ELF-1 (cell line): ENCODE results near the gene RIMS3.
"Not testable (repeated sequence)": the region's sequence is repeated elsewhere in the genome, so short reads cannot be mapped to it uniquely, and the experiment has no call there.

Experiments used
- DNase-seq: peaks from one replicate; pipeline ENCODE4 v3.0.0-alpha.2; 2016; ENCODE audit warnings: low read depth, low spot score

RIMS3 gene

DNA sequence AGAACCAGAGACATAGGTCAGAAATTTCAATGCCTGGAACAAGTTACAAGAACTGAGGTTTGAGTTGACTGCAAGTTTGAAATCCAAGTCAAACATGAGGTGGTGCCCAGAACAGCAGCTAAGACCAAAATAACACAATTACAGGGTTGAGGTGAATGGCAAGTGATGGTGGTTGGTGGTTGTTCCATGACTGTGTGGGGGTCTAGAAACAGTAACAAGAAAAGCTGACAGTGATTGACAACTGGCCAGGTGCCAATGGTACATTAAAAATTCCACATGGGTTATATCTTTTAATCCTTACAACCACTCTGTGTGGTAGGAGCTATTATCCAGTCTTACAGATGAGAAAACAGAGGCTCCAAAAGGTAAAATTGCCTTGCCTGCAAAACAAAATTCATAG is 32.0 kb downstream of the RIMS3 start:
- DNase-seq = no peak

GRCh38 chr1:40630488-40631223 is 34.8 kb downstream of the RIMS3 start:
- peak; percentile 75 for DNase-seq

GRCh38 chr1:40629546-40629945 is 35.9 kb downstream of the RIMS3 start:
- not testable (repeated sequence) for DNase-seq

- DNase-seq = no peak
Observed at GRCh38 chr1:40628903-40629292, 36.6 kb downstream of the RIMS3 start.

DNA sequence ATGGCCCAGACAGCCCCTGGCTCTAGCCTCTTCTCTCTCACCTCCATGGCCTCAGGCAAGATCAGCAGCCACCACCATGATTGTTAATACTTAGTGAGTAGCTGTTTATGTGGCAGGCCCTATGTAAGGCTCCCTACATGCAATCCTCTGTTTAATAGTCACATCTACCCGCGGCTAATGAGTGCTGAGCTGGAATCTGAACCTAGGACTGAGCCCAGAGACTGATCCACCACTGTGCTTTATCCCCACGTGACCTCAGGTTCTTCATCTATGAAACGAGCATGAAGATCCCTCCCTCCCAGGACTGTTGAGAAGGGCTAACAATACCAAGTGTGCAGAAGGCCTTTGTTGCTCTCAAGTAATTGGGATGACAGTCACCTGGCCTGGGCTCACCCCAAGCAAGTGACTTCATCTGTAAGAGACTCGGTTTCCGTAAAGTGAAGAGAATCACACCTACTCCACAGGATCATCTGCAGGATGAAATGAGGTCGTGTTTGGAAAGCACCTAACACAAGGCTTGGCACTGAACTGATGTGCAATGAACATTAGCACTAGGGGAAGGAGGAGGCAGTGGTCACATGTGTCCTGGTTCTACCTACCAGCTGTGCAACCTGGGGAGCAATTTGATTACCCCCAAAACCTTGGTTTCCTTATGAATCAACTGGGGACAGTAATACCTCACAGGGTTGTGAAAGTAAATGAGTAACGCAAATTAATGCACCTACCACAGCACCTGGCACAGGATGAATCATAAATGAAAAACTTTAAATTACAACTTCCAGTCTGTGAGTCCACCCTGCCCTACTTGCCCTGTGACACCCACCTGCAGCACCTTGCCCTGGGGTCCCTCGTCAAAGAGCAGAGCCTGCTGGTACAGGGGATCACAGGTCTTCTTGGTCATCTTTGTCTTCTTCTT is 37.2 kb downstream of the RIMS3 start:
- DNase-seq = no peak

DNA sequence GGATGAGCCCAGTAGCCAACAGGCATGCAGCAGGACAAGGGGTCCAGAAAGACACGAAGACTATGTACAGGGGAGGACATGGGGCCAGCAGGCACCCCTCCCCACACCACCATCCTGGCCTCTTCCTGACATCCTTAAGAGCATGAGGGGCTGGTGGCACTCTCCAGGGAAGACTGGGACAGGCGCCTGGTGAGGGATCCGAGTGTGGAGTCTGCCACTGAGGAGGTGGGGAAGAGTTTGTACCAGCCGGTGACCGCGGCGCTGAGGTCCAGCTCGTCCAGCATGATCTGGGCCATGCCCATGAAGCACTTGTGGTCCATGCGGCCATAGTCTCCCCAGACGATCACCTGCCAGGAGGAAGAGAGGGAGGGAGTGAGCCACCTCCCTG is 39.1 kb downstream of the RIMS3 start:
- no peak for DNase-seq

- DNase-seq = no peak
Observed at GRCh38 chr1:40625476-40626382, 39.8 kb downstream of the RIMS3 start.

DNA sequence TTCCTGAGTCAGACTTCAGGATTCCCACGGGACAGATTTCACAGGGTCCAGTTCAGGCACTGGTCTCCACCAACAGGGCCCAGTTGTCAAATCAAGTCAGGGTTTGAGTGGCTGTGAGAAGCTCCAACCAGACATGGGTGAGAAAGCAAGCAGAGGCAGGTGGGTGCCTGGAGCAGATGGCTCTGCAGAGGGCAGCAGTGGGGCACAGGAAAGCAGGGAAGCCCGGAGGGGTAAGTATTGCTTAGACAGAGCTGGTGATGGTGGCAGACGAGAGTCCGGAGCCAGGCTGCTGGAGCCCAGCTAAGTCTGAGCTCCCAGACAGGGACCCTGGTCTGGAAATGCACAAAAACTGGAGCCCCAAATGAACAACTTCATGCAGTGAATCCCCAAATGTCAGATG is 40.4 kb downstream of the RIMS3 start:
- DNase-seq = no peak

DNA sequence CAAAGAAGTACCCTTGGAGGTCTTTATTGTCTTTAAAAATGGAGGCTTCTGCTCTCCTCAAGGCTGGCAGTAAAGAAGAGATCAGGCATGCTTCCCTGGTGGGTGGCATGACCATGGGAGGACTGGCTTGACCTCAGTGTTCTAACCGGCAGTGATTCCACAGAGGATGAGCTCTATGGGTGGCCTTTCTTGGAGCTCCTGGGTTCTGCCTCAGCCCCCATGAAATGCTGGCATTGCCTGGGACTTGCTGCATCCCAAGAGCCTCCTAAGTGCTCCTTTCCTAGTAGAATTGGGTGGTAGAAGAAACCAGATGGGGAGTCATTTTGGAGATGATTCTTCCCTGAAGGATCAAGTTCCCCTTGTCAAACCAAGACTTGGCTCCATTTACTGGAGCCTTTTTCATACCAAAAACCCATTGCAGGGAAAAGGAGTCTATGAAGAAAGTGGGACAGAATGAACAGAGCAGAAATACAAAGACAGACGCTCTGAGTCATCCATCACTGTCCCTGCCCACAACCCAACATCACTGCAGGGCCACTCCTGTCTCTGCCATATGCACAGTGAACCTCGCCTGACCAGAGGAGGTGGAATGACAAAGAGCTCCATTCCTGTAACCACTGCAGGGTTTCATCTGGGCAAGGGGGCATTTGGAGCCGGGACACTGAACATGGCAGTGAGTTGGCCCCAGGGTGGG is 42.4 kb downstream of the RIMS3 start:
- DNase-seq = no peak

DNA sequence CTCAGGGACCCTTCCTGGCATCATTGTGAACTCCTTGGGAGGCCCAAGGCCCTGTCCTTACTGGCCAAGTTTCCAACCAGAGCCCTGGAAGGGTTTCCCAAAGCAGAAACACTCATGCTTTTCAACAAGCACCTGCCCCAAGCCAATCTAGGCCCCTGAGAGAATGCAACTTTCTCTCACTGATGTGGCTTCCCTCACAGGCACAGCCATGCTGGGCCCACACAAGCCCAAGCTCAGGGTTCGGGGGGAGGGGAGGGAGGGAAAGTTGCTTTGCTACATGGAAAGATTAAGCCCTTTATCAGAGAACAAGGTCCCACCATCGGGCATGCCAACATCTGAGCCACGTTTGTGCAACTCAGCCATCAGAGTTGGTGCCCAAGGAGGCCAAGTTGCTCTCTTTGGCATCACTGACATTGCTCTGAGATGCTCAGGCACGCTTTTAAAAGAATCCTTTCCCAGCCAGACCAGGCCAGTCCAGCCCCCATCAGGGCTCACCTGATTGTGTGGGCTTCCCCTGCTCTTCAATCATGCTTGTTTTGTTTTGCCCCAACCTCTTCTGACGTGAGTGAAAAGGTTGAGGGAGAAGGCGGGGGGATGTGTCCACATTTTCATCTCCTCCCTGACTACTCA is 43.5 kb downstream of the RIMS3 start:
- DNase-seq = no peak

GRCh38 chr1:40620586-40621210 is 44.8 kb downstream of the RIMS3 start:
- DNase-seq = no peak

DNA sequence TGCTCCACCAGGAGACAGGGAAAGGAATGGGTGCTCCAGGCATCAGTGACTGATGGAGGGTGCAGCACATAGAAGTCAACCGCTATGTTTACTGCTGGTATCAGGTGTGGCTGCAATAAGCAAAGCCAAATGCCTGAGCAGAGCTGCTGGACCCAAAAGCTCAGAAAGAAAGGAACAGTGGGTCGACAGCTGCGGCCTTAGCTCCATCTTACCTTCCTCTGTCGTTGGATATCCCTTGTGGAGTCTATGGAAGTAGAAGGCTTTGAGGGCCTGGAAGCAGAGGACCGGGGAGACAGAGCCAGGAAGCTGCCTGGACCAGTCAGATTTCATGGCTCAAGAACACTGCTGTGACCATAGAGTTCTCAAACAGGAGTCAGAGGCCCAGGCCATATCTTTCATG is 45.3 kb downstream of the RIMS3 start:
- no peak for DNase-seq

GRCh38 chr1:40618108-40618507 is 47.4 kb downstream of the RIMS3 start:
- DNase-seq = no peak

DNA sequence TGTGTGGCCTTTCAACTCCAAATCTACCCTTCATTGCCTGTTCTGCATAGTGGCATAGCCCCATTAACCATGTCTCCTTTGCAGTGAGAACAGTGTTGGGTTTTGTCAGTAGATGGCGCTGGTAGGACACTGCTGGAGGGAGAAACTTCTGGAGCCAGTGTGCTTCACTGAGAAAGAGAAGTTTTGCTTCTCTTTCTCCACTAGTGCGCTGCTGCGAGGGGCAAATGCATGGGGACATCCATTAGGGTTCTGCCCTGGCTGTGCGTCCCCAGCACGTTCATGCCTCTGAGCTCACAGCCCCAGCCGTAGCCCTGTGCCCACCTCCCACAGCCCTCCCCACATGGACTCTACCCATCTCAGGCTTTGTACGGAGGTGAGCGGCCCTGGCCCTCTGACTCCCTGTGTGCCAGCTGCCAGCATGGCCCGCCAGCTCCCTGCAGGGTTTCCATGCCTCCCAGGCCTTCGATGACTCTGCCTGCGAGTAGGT is 53.1 kb downstream of the RIMS3 start:
- DNase-seq = peak; percentile 82

DNA sequence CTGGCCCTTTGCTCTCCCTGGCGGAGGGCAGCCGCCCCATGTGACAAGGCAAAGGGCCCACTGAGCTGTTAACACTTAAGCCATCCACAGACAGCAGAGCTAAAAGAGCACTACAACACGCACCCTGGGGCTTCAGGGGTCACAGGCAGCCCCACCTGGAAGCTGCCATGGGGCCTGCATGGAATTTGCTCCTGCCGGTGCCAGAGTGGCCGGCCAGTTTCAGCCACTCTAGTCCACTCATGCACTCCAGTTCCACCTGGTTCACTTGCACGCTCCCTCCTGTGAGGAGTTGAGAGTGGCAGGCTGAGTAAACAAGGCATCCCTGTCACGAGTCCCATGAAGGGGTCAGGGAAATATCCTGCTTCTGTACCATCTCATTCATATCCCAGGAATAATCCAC is 55.3 kb downstream of the RIMS3 start:
- DNase-seq = no peak

DNA sequence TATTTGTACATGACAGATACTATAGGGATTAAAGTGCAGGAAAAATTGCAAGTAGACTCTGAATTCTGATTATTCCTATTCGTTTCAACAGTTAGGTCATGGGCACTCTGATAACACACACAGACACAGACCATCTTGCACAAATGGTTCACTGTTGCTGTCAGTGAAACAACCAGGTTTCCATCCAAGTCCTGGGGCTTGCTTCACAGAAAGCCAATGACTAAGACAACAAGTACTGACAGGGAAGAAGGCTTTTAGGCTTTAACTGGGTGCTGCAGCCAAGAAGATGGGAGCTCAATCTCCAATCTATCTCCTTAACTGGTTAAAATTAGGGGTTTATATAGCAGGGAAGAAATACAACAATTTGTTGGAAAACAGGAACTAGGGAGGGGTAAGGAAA is 57.6 kb downstream of the RIMS3 start:
- DNase-seq = no peak

DNA sequence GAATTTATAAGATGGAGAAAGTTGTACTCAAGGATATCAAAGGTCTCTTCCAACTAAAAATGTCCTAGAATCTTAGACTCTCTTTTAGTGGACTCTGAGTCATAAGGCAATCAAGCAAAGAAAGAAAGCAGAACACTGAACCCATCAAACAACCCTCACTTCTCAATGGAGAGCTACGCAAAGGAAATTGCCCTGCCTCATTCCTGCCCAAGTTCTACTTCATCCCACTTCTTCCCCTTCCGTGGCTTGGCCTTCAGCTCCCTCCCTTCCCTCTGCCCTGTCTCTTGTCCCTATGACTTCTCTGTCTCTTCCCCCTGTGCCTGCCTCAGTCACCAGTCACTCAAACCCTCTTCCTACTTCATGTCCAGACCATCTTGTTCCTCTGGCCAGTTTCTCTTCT is 58.5 kb downstream of the RIMS3 start:
- no peak for DNase-seq

- DNase-seq = no peak
Observed at GRCh38 chr1:40606194-40606593, 59.3 kb downstream of the RIMS3 start.

DNA sequence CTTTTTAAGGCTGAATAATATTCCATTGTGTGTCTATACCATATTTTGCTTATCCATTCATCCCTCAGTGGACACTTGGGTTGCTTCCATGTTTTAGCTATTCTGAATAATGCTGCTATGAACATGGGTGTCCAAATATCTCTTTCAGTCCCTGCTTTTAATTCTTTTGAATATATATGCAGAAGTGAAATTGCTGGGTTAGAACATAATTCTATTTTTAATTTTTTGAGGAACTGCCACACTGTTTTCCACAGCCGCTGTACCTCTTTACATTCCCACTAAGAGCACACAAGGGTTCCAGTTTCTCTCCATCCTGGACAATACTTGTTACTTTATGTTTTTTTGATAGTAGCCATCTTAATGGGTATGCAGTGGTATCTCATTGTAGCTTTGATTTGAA is 65.6 kb downstream of the RIMS3 start:
- no peak for DNase-seq

DNA sequence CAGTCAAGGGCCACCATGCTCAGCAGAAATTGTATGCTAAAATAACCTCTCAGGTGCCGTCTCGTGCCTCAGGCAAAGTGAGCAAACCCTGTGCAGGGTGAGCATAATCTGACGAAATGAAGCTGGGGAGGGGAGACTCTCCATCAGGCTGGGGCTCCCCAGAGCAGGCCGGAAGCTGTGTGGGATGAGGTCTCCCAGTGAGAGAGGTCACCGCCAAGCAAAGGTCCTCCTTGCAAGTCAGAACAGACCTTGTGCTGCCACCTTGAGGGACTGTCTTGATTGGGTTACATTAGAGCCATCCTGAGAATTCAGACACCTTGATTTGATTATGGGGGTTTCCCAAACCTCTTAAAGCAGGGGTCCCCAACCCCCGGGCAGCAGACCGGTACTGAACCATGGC is 69.9 kb downstream of the RIMS3 start:
- DNase-seq = no peak
